K562 (cell line): ENCODE measurements around the gene ADAMTS15. TPM values are rescaled to one million over a fixed set of nuclear protein-coding genes. Genes with fewer than 3 reads are reported as not detected.

ENCODE experiments used
- ILF3 ChIP-seq: fragments of 450-650 bp; IDR thresholded peaks from 2 replicates; pipeline ENCODE4 v1.6.1; 2018; ENCODE audit warnings: antibody characterized with exemption, mild to moderate bottlenecking, moderate library complexity, borderline replicate concordance
- polyA plus RNA-seq, 8 experiments: library from polyadenylated mRNA; depleted of rRNA in 4 of 8; stranded (reverse) in 5 of 8; unstranded in 3 of 8; fragments of >200 nt; fragmentation: Nextera tagmentation in 2 of 8; fragmentation: Illumina TruSeq in 1 of 8; extraction: Ambion mirVana in 2 of 8; extraction: Trizol in 1 of 8; gene quantifications; 2 replicates each; pipeline versions ENCODE4 v1.2.1 to v1.2.3, GENCODE V29; 2011 to 2014; ENCODE audit warnings: inconsistent platforms in 1 of 8, missing spikeins in 1 of 8
- total RNA-seq, 7 experiments: library from RNA; depleted of rRNA in 6 of 7; stranded (reverse); fragments of >200 nt in 6 of 7; fragmentation: Illumina TruSeq in 2 of 7; extraction: Trizol in 2 of 7; gene quantifications; 2 replicates each; pipeline versions ENCODE4 v1.2.1 to v1.2.3, GENCODE V29; 2011 to 2021; ENCODE audit warnings: low replicate concordance in 1 of 7
- TF ChIP-seq, protein P1 (sequence below): sonication (generic); formaldehyde crosslinking; IDR thresholded peaks from 2 replicates; pipeline ENCODE4 v1.8.1; 2023; ENCODE audit warnings: mild to moderate bottlenecking, missing genetic modification reagents
- TF ChIP-seq, protein P2 (sequence below): fragments of 450-650 bp; IDR thresholded peaks from 2 replicates; pipeline ENCODE4 v1.6.1; 2018; ENCODE audit not compliant: partially characterized antibody
- TF ChIP-seq, protein P3 (sequence below): fragments of 250-450 bp; sonication (Bioruptor Pico); IDR thresholded peaks from 2 replicates; pipeline ENCODE4 v1.9.0; 2021; ENCODE audit warnings: mild to moderate bottlenecking, inconsistent platforms

Gene ADAMTS15
- total and polyA plus RNA-seq, 9 of the 15 experiments (the other 6 are each of a cell fraction or from before 2014, with no cell fraction given), result 0.04 TPM; not detected in 8

DNA sequence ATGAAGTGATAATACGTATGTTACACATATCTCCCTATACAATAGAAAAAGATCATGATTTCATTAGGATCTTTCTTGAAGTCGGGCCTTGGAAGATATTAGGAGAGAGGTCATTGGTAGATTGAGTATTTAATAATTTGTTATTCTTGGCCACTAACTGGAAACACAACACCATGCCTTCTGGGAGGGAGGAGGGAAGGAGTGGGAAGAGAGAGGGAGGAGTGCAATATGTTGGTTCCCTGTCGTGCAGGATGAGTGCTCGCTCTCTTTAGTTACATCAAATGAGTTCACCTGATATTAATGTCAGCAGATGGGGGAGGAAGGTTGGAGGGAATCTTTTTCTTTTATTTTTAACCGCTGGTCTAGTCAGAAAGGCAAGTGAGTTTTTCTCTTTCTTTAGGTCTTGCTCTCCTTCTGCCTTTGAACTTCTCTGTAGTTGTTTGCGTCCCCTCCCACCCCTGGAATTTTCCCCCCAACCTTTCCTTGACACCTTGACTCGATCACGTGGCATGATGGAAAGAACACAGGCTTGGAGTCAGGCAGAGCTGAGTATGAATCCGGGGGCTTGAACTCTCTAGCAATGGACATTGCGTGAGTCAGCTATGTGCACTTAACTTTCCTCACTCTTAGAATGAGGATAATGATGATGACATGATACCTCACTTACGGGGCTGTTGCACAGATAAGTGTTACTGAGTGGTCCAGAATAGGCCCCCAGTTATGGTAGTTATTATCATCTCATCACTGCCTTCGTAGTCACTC lies 6.2 kb downstream of the ADAMTS15 start (continued):
- TF ChIP-seq, protein P1, sequence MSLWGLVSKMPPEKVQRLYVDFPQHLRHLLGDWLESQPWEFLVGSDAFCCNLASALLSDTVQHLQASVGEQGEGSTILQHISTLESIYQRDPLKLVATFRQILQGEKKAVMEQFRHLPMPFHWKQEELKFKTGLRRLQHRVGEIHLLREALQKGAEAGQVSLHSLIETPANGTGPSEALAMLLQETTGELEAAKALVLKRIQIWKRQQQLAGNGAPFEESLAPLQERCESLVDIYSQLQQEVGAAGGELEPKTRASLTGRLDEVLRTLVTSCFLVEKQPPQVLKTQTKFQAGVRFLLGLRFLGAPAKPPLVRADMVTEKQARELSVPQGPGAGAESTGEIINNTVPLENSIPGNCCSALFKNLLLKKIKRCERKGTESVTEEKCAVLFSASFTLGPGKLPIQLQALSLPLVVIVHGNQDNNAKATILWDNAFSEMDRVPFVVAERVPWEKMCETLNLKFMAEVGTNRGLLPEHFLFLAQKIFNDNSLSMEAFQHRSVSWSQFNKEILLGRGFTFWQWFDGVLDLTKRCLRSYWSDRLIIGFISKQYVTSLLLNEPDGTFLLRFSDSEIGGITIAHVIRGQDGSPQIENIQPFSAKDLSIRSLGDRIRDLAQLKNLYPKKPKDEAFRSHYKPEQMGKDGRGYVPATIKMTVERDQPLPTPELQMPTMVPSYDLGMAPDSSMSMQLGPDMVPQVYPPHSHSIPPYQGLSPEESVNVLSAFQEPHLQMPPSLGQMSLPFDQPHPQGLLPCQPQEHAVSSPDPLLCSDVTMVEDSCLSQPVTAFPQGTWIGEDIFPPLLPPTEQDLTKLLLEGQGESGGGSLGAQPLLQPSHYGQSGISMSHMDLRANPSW (CRISPR knock-in tag), result no peak
- TF ChIP-seq, protein P2, sequence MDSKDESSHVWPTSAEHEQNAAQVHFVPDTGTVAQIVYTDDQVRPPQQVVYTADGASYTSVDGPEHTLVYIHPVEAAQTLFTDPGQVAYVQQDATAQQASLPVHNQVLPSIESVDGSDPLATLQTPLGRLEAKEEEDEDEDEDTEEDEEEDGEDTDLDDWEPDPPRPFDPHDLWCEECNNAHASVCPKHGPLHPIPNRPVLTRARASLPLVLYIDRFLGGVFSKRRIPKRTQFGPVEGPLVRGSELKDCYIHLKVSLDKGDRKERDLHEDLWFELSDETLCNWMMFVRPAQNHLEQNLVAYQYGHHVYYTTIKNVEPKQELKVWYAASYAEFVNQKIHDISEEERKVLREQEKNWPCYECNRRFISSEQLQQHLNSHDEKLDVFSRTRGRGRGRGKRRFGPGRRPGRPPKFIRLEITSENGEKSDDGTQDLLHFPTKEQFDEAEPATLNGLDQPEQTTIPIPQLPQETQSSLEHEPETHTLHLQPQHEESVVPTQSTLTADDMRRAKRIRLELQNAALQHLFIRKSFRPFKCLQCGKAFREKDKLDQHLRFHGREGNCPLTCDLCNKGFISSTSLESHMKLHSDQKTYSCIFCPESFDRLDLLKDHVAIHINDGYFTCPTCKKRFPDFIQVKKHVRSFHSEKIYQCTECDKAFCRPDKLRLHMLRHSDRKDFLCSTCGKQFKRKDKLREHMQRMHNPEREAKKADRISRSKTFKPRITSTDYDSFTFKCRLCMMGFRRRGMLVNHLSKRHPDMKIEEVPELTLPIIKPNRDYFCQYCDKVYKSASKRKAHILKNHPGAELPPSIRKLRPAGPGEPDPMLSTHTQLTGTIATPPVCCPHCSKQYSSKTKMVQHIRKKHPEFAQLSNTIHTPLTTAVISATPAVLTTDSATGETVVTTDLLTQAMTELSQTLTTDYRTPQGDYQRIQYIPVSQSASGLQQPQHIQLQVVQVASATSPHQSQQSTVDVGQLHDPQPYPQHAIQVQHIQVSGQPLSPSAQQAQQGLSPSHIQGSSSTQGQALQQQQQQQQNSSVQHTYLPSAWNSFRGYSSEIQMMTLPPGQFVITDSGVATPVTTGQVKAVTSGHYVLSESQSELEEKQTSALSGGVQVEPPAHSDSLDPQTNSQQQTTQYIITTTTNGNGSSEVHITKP, result no peak
- TF ChIP-seq, protein P3, sequence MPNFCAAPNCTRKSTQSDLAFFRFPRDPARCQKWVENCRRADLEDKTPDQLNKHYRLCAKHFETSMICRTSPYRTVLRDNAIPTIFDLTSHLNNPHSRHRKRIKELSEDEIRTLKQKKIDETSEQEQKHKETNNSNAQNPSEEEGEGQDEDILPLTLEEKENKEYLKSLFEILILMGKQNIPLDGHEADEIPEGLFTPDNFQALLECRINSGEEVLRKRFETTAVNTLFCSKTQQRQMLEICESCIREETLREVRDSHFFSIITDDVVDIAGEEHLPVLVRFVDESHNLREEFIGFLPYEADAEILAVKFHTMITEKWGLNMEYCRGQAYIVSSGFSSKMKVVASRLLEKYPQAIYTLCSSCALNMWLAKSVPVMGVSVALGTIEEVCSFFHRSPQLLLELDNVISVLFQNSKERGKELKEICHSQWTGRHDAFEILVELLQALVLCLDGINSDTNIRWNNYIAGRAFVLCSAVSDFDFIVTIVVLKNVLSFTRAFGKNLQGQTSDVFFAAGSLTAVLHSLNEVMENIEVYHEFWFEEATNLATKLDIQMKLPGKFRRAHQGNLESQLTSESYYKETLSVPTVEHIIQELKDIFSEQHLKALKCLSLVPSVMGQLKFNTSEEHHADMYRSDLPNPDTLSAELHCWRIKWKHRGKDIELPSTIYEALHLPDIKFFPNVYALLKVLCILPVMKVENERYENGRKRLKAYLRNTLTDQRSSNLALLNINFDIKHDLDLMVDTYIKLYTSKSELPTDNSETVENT (CRISPR knock-in tag), result no peak
- TF ChIP-seq ILF3, result no peak
